Measurements from ENCODE around the gene STOML2. TPM values are rescaled to one million over a fixed set of nuclear protein-coding genes. Genes with fewer than 3 reads are reported as not detected.

The STOML2 gene
- total RNA-seq, 1 donor from 2014 or later, result 234 TPM

GRCh38 chr9:35107297-35108290 is 4.7 kb upstream of the STOML2 start:
- no peak for DNase-seq (ENCODE audit: low read depth in 2 of 2)

GRCh38 chr9:35106343-35106730 is 3.4 kb upstream of the STOML2 start:
- DNase-seq (ENCODE audit: low read depth in 2 of 2), result no peak

GRCh38 chr9:35105571-35106342 is 2.8 kb upstream of the STOML2 start:
- DNase-seq (ENCODE audit: low read depth in 2 of 2), result no peak

GRCh38 chr9:35105126-35105525 is 2.2 kb upstream of the STOML2 start:
- DNase-seq (ENCODE audit: low read depth in 2 of 2), result no peak

GRCh38 chr9:35104586-35104985 is 1.7 kb upstream of the STOML2 start:
- no peak for DNase-seq (ENCODE audit: low read depth in 2 of 2)

GRCh38 chr9:35103660-35104191 is 795 bp upstream of the STOML2 start:
- no peak for DNase-seq (ENCODE audit: low read depth in 2 of 2)

GRCh38 chr9:35102465-35102768 is 514 bp downstream of the STOML2 start:
- DNase-seq (ENCODE audit: low read depth in 2 of 2), result peak in 1 of 2 donors; percentile 30

GRCh38 chr9:35097573-35097972 is 5.4 kb downstream of the STOML2 start:
- DNase-seq (ENCODE audit: low read depth in 2 of 2), result no peak

- DNase-seq (ENCODE audit: low read depth in 2 of 2), result peak; percentile 68 to 87
These were observed 6.7 kb downstream of the STOML2 start, which contains the start of gene PIGO for GRCh38 chr9:35096035-35096849. TSS of gene PIGO (minus strand) at chr9:35096591. CDS start at chr9:35095565, 1,026 bp downstream.

GRCh38 chr9:35091536-35091935 is 11.4 kb downstream of the STOML2 start:
- DNase-seq (ENCODE audit: low read depth in 2 of 2), result no peak

GRCh38 chr9:35089434-35089833 is 13.5 kb downstream of the STOML2 start:
- no peak for DNase-seq (ENCODE audit: low read depth in 2 of 2)

GRCh38 chr9:35085078-35085477 is 17.9 kb downstream of the STOML2 start:
- no peak for DNase-seq (ENCODE audit: low read depth in 2 of 2)

- DNase-seq (ENCODE audit: low read depth in 2 of 2), result peak; percentile 81 to 93
These were observed 23.2 kb downstream of the STOML2 start, which contains the start of gene FANCG for GRCh38 chr9:35079426-35080341. TSS of gene FANCG (minus strand) at chr9:35079942. CDS start at chr9:35079524, 418 bp downstream.

GRCh38 chr9:35079041-35079425 is 23.9 kb downstream of the STOML2 start:
- no peak for DNase-seq (ENCODE audit: low read depth in 2 of 2)

- DNase-seq (ENCODE audit: low read depth in 2 of 2), result no peak
These were observed 24.9 kb downstream of the STOML2 start for GRCh38 chr9:35078066-35078465.

- no peak for DNase-seq (ENCODE audit: low read depth in 2 of 2)
These were observed 26.1 kb downstream of the STOML2 start for GRCh38 chr9:35076848-35077247.

GRCh38 chr9:35075358-35075757 is 27.6 kb downstream of the STOML2 start:
- no peak for DNase-seq (ENCODE audit: low read depth in 2 of 2)

GRCh38 chr9:35074791-35075190 is 28.1 kb downstream of the STOML2 start:
- no peak for DNase-seq (ENCODE audit: low read depth in 2 of 2)

- no peak for DNase-seq (ENCODE audit: low read depth in 2 of 2)
These were observed 28.8 kb downstream of the STOML2 start for GRCh38 chr9:35074141-35074540.

GRCh38 chr9:35073279-35073612 is 29.7 kb downstream of the STOML2 start:
- DNase-seq (ENCODE audit: low read depth in 2 of 2), result no peak
